HepG2 (cell line): Measurements from ENCODE around the gene KBTBD3. TPM values are rescaled to one million over a fixed set of nuclear protein-coding genes. Genes with fewer than 3 reads are reported as not detected.

Experiments
- ATAC-seq: fragments of 200-7000 bp; cut with Tn5 transposase; 3 replicates; pipeline ENCODE4 v1.9.1; 2020; ENCODE audit warnings: mild to moderate bottlenecking, moderate library complexity
- BruUV-seq: library from RNA; stranded (reverse); fragments of 400-500 nt; replicated peaks from 2 replicates; lab custom pipeline; 2021; lab: Mats Ljungman, UMichigan
- CTCF ChIA-PET: fragments of 300-600 bp; formaldehyde crosslinking; extraction: SDS; loops from one replicate; lab custom pipeline; 2021; ENCODE audit warnings: low total read pairs, inconsistent platforms, low intra/inter-chr PET ratio; lab: Yijun Ruan, JAX
- POLR2A ChIA-PET: fragments of 350-600 bp; sonication (Branson Sonifier 250); formaldehyde crosslinking; loops from one replicate; lab custom pipeline; 2020; ENCODE audit warnings: antibody characterized with exemption, inconsistent platforms; lab: Yijun Ruan, JAX
- DNase-seq: peaks from one replicate; pipeline ENCODE4 v3.0.0-alpha.2; 2015; ENCODE audit warnings: low spot score
- FAIRE-seq: peaks from 3 replicates; lab custom pipeline; 2011; peaks lifted over from hg19 to GRCh38; lab: Jason Lieb, UNC
- H2AFZ ChIP-seq: one replicate; pipeline ENCODE4 v1.6.1; 2011; ENCODE audit warnings: low read length, inconsistent platforms
- H3K27ac ChIP-seq: fragments of 300-600 bp; 3 replicates; pipeline ENCODE4 v1.8.0; 2011; ENCODE audit warnings: mixed run types, mild to moderate bottlenecking, mixed read lengths, low read length, inconsistent platforms; ENCODE audit not compliant: insufficient read depth; ENCODE audit errors: extremely low read length
- H3K27me3 ChIP-seq, 2 experiments: fragments of 200-600 bp in 1 of 2; 2 replicates in 1 of 2; 3 replicates in 1 of 2; pipeline versions ENCODE4 v1.6.0 to v1.8.0; 2011; ENCODE audit warnings: low read length in 2 of 2, mild to moderate bottlenecking in 2 of 2, moderate library complexity in 2 of 2, inconsistent platforms in 1 of 2; ENCODE audit not compliant: insufficient read depth in 2 of 2, control insufficient read depth in 1 of 2
- H3K36me3 ChIP-seq, 2 experiments: fragments of 200-600 bp in 1 of 2; replicated peaks in 1 of 2; 2 replicates in 1 of 2; 3 replicates in 1 of 2; pipeline versions ENCODE4 v1.5.1 to v1.8.0; 2011; ENCODE audit warnings: low read length in 2 of 2, inconsistent platforms in 1 of 2; ENCODE audit not compliant: insufficient read depth in 2 of 2, control insufficient read depth in 1 of 2
- H3K4me1 ChIP-seq: 2 replicates; pipeline ENCODE4 v1.5.1; 2012; ENCODE audit warnings: low read length, inconsistent platforms; ENCODE audit not compliant: insufficient read depth
- H3K4me2 ChIP-seq: 2 replicates; pipeline ENCODE4 v1.6.0; 2011; ENCODE audit warnings: low read depth, low read length, inconsistent platforms
- H3K4me3 ChIP-seq, 3 experiments: fragments of 200-600 bp in 1 of 3; sonication (generic), shearing (Covaris generic) in 1 of 3; replicated peaks in 1 of 3; 2 replicates each; pipeline ENCODE4 v1.5.1; 2011 to 2016; ENCODE audit warnings: low read length in 3 of 3, inconsistent platforms in 2 of 3, low read depth in 2 of 3, mild to moderate bottlenecking in 2 of 3, control low read depth in 1 of 3, mixed read lengths in 1 of 3; ENCODE audit not compliant: insufficient read depth in 1 of 3
- H3K79me2 ChIP-seq: one replicate; pipeline ENCODE4 v1.6.1; 2011; ENCODE audit warnings: low read length, inconsistent platforms; ENCODE audit not compliant: insufficient read depth
- H3K9ac ChIP-seq: 2 replicates; pipeline ENCODE4 v1.6.0; 2011; ENCODE audit warnings: mild to moderate bottlenecking, low read depth, low read length, inconsistent platforms; ENCODE audit not compliant: insufficient read depth
- H3K9me3 ChIP-seq: 2 replicates; pipeline ENCODE4 v1.5.1; 2012; ENCODE audit warnings: mild to moderate bottlenecking, low read length
- H4K20me1 ChIP-seq: 2 replicates; pipeline ENCODE4 v1.6.0; 2011; ENCODE audit warnings: inconsistent platforms, mild to moderate bottlenecking, low read length, moderate library complexity; ENCODE audit not compliant: insufficient read depth
- FOXK1 ChIP-seq: sonication (generic); formaldehyde crosslinking; IDR thresholded peaks from 2 replicates; pipeline ENCODE4 v1.4.0; 2020; ENCODE audit warnings: low read depth, missing genetic modification reagents, borderline replicate concordance
- GATAD1 ChIP-seq: IDR thresholded peaks from 2 replicates; pipeline ENCODE4 v1.6.1; 2016; ENCODE audit warnings: missing genetic modification reagents, missing compliant biosample characterization
- HBP1 ChIP-seq: IDR thresholded peaks from 2 replicates; pipeline ENCODE4 v1.6.1; 2016; ENCODE audit warnings: low read depth, control low read depth
- HCFC1 ChIP-seq: fragments of 150-350 bp; IDR thresholded peaks from 2 replicates; pipeline ENCODE4 v1.6.1; 2014; ENCODE audit warnings: low read depth, low read length
- KDM1A ChIP-seq: IDR thresholded peaks from 2 replicates; pipeline ENCODE4 v1.6.1; 2016; ENCODE audit warnings: missing compliant biosample characterization
- MLX ChIP-seq: IDR thresholded peaks from 2 replicates; pipeline ENCODE4 v1.6.1; 2016
- MYNN ChIP-seq: sonication (generic); formaldehyde crosslinking; IDR thresholded peaks from 2 replicates; pipeline ENCODE4 v1.4.0; 2020; ENCODE audit warnings: mild to moderate bottlenecking, low read depth, missing genetic modification reagents
- PCBP1 ChIP-seq: fragments of 200-400 bp; formaldehyde crosslinking; IDR thresholded peaks from 2 replicates; pipeline ENCODE4 v1.6.1; 2017; ENCODE audit warnings: mild to moderate bottlenecking, low read depth, low read length, borderline replicate concordance
- POLR2AphosphoS2 ChIP-seq: IDR thresholded peaks from 2 replicates; pipeline ENCODE4 v1.6.1; 2011; ENCODE audit warnings: low read depth, low read length, improper control_type of control experiment
- SAFB2 ChIP-seq: sonication (generic); formaldehyde crosslinking; IDR thresholded peaks from 2 replicates; pipeline ENCODE4 v1.5.1; 2020; ENCODE audit warnings: missing genetic modification reagents, low read depth, mild to moderate bottlenecking, borderline replicate concordance
- SETDB1 ChIP-seq: sonication (generic); formaldehyde crosslinking; IDR thresholded peaks from 2 replicates; pipeline ENCODE4 v1.5.1; 2020; ENCODE audit warnings: missing genetic modification reagents, mild to moderate bottlenecking, borderline replicate concordance
- TAF1 ChIP-seq: sonication (generic); formaldehyde crosslinking; IDR thresholded peaks from 2 replicates; pipeline ENCODE4 v1.4.0; 2020; ENCODE audit warnings: missing genetic modification reagents
- ZMYM2 ChIP-seq: sonication (generic); formaldehyde crosslinking; IDR thresholded peaks from 2 replicates; pipeline ENCODE4 v1.8.0; 2022; ENCODE audit warnings: mild to moderate bottlenecking, missing genetic modification reagents
- ZNF20 ChIP-seq: sonication (generic); formaldehyde crosslinking; IDR thresholded peaks from 2 replicates; pipeline ENCODE4 v1.4.0; 2020; ENCODE audit warnings: mild to moderate bottlenecking, moderate library complexity, missing genetic modification reagents
- ZNF282 ChIP-seq: fragments of 450-650 bp; IDR thresholded peaks from 2 replicates; pipeline ENCODE4 v1.6.1; 2018; ENCODE audit not compliant: partially characterized antibody
- ZNF7 ChIP-seq: IDR thresholded peaks from 2 replicates; pipeline ENCODE4 v1.6.1; 2016; ENCODE audit warnings: missing biosample characterization, missing genetic modification reagents
- ZNF790 ChIP-seq: sonication (generic); formaldehyde crosslinking; IDR thresholded peaks from 2 replicates; pipeline ENCODE4 v1.8.0; 2022; ENCODE audit warnings: missing genetic modification reagents, mild to moderate bottlenecking, borderline replicate concordance
- WGBS: methylation state at CpG from one replicate; pipeline ENCODE4 v1.1.6; 2017; ENCODE audit warnings: low lambda C conversion rate; 5-methylcytosine and 5-hydroxymethylcytosine counted together
- in situ Hi-C: cut with HindIII; loops from 2 replicates; pipeline ENCODE4 v1.10.0; 2017; ENCODE audit warnings: low pct_unique_long_range_greater_than_20kb; ENCODE audit not compliant: extremely low pct_ligation_motif_present
- intact Hi-C: fragments of 100-400 bp; cut with micrococcal nuclease; formaldehyde crosslinking; loops from one replicate; pipeline ENCODE4 v1.10.0; 2022; ENCODE audit not compliant: unreplicated experiment
- polyA plus RNA-seq, 8 experiments: library from polyadenylated mRNA; depleted of rRNA in 3 of 8; stranded (reverse) in 7 of 8; unstranded in 1 of 8; fragments of >200 nt; fragmentation: Illumina TruSeq in 4 of 8; extraction: Trizol in 4 of 8; gene quantifications; 2 replicates each; pipeline versions ENCODE4 v1.2.1 to v1.2.3, GENCODE V29; 2011 to 2016; ENCODE audit warnings: low read depth in 4 of 8, missing spikeins in 1 of 8, mixed read lengths in 1 of 8; ENCODE audit not compliant: insufficient read depth in 1 of 8
- total RNA-seq, 5 experiments: library from RNA; depleted of rRNA; stranded (reverse); fragments of >200 nt; fragmentation: Illumina TruSeq; extraction: Trizol; gene quantifications; 2 replicates each; pipeline ENCODE4 v1.2.3, GENCODE V29; 2016; ENCODE audit warnings: low read depth in 1 of 5
- TF ChIP-seq, protein P1 (sequence below): sonication (generic); formaldehyde crosslinking; conservative IDR thresholded peaks from 2 replicates; pipeline ENCODE4 v1.8.1; 2023; ENCODE audit warnings: missing genetic modification reagents
- TF ChIP-seq, protein P2 (sequence below): sonication (generic); formaldehyde crosslinking; IDR thresholded peaks from 2 replicates; pipeline ENCODE4 v1.4.0; 2020; ENCODE audit warnings: missing genetic modification reagents
- TF ChIP-seq, protein P3 (sequence below): conservative IDR thresholded peaks from 2 replicates; pipeline ENCODE4 v1.6.1; 2018; ENCODE audit warnings: missing genetic modification reagents

Gene KBTBD3
- total and polyA plus RNA-seq, 2 of the 13 experiments (the other 11 are each of a cell fraction or from before 2014, with no cell fraction given) = 1.8 to 7.4 TPM

DNA sequence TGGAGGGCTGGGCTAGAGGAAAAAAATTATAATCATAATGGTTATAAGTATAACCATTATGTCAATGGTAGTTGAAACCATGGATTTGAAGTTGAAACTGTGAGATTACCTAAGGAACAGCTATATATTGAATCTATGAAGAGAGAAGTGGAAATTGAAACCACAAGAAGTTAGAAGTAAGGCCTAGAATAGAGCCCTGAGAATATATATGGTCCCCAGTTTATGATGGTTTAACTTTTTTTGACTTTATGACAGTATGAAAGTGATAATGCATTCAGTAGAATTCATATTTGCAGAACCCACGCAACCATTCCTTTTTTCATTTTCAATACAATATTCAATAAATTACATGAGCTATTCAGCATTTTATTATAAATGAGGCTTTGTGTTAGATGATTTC lies 15.3 kb upstream of the KBTBD3 start (continued):
- TF ChIP-seq, protein P1, sequence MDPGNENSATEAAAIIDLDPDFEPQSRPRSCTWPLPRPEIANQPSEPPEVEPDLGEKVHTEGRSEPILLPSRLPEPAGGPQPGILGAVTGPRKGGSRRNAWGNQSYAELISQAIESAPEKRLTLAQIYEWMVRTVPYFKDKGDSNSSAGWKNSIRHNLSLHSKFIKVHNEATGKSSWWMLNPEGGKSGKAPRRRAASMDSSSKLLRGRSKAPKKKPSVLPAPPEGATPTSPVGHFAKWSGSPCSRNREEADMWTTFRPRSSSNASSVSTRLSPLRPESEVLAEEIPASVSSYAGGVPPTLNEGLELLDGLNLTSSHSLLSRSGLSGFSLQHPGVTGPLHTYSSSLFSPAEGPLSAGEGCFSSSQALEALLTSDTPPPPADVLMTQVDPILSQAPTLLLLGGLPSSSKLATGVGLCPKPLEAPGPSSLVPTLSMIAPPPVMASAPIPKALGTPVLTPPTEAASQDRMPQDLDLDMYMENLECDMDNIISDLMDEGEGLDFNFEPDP = no peak
- TF ChIP-seq SETDB1 (CRISPR knock-in tag) (no peak), ZMYM2 (CRISPR knock-in tag) (no peak), MYNN (CRISPR knock-in tag) (no peak), PCBP1 (no peak), KDM1A (CRISPR knock-in tag) (no peak), GATAD1 (no peak), TAF1 (CRISPR knock-in tag) (no peak), MLX (CRISPR knock-in tag) (no peak), ZNF7 (CRISPR knock-in tag) (no peak)
- TF ChIP-seq, protein P2, sequence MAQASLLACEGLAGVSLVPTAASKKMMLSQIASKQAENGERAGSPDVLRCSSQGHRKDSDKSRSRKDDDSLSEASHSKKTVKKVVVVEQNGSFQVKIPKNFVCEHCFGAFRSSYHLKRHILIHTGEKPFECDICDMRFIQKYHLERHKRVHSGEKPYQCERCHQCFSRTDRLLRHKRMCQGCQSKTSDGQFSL (CRISPR knock-in tag) = no peak

- intact Hi-C loops = no loop called here
- ChIA-PET POLR2A (interaction anchor here (1.3 kb wide), 1 partner anchor 14 kb away, joined by 3 read pairs; the partner anchor contains the start of genes AASDHPPT and KBTBD3), CTCF (no interaction called here)
- ATAC-seq = no peak
- Histone ChIP-seq H2AFZ (no peak overlapping the region), H3K4me2 (no peak overlapping the region), H3K9me3 (no peaks in the 10 kb centered on the region), H3K4me1 (peaks cover 17% of the 10 kb centered on the region), H3K27me3 (no peaks in the 10 kb centered on the region), H3K79me2 (peaks cover 39% of the 10 kb centered on the region), H3K4me3 (no peak overlapping the region), H3K9ac (no peak overlapping the region), H4K20me1 (peaks cover 24% of the 10 kb centered on the region), H3K36me3 (peaks cover 8 to 54% of the 10 kb centered on the region in 2 experiments), H3K27ac (no peak overlapping the region)
- in situ Hi-C loops = no loop called here
- 98% methylated on average over 3 of the region's 3 CpGs for WGBS
- no peak for FAIRE-seq
- TF ChIP-seq HBP1 (CRISPR knock-in tag) (no peak), ZNF790 (CRISPR knock-in tag) (no peak), ZNF20 (no peak), FOXK1 (CRISPR knock-in tag) (no peak), POLR2AphosphoS2 (no peak), HCFC1 (no peak), SAFB2 (CRISPR knock-in tag) (no peak), ZNF282 (no peak)
- TF ChIP-seq, protein P3, sequence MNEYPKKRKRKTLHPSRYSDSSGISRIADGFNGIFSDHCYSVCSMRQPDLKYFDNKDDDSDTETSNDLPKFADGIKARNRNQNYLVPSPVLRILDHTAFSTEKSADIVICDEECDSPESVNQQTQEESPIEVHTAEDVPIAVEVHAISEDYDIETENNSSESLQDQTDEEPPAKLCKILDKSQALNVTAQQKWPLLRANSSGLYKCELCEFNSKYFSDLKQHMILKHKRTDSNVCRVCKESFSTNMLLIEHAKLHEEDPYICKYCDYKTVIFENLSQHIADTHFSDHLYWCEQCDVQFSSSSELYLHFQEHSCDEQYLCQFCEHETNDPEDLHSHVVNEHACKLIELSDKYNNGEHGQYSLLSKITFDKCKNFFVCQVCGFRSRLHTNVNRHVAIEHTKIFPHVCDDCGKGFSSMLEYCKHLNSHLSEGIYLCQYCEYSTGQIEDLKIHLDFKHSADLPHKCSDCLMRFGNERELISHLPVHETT (CRISPR knock-in tag) = no peak
- no peak for DNase-seq
- no TSS peak for BruUV-seq
Observed at GRCh38 chr11:106091480-106092123, 14.5 kb upstream of the KBTBD3 start.
